ENCODE data around the gene ERN2. TPM values are rescaled to one million over a fixed set of nuclear protein-coding genes. Genes with fewer than 3 reads are reported as not detected.

The ERN2 gene
- total RNA-seq, 1 experiment from 2014 or later = 2.1 TPM

DNA sequence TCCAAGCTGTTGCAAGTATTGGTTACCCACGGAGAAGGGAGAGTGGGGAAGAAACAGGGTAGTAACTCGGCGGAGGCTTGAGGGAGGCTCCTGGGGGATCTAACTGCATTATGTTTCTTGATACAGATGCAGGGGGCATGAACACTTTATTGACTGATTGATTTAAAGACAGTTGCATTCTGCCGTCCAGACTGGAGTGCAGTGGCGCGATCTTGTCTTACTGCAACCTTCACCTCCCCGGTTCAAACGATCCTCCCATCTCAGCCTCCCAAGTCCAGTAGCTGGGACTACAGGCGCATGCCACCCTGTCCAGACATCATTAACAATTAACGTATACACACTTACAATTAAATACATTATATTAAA, 15.1 kb upstream of the ERN2 start:
- H3K36me3 Mint-ChIP-seq (ENCODE audit: insufficient read depth in 1 of 3, low read depth in 3 of 3) = peaks cover 0 to 2% (median 2%) of the 10 kb centered on the region in 3 experiments; a peak in 2 of 7 replicates
- H3K27ac ChIP-seq (ENCODE audit: insufficient read length, low read depth, low read length) = no peak overlapping the region
- no peak overlapping the region for H2BK12ac ChIP-seq (ENCODE audit: insufficient read length, low read depth, low read length)
- no peak overlapping the region for H3K4me3 Mint-ChIP-seq
- H4K8ac ChIP-seq (replicated peaks; ENCODE audit: insufficient read length, low read depth, low read length) = no peak overlapping the region
- WGBS (ENCODE audit: extremely low coverage, insufficient read length, low lambda C conversion rate) = no CpG with 5 or more reads among the region's 10 CpGs
- no peak overlapping the region for H3K4ac ChIP-seq (ENCODE audit: low read depth, low read length)
- H2BK120ac ChIP-seq (ENCODE audit: low read depth, low read length, poor library complexity, severe bottlenecking) = no peak overlapping the region
- H3K27me3 ChIP-seq (ENCODE audit: insufficient read depth, low read length) = no peaks in the 10 kb centered on the region
- peaks cover 11 to 17% of the 10 kb centered on the region in 2 experiments for H3K4me1 Mint-ChIP-seq
- H3K27ac Mint-ChIP-seq = 0 out of 7 replicates have a peak overlapping the region, but pooled peaks of 1 of the 3 experiments have one; percentile 26
- H2BK15ac ChIP-seq (ENCODE audit: low read depth, low read length) = no peak overlapping the region
- H3K23me2 ChIP-seq (ENCODE audit: insufficient read length, low read depth, low read length, poor library complexity, severe bottlenecking) = no peaks in the 10 kb centered on the region
- H4K5ac ChIP-seq (ENCODE audit: insufficient read length, low read depth, low read length) = no peak overlapping the region
- TF ChIP-seq, protein P1, sequence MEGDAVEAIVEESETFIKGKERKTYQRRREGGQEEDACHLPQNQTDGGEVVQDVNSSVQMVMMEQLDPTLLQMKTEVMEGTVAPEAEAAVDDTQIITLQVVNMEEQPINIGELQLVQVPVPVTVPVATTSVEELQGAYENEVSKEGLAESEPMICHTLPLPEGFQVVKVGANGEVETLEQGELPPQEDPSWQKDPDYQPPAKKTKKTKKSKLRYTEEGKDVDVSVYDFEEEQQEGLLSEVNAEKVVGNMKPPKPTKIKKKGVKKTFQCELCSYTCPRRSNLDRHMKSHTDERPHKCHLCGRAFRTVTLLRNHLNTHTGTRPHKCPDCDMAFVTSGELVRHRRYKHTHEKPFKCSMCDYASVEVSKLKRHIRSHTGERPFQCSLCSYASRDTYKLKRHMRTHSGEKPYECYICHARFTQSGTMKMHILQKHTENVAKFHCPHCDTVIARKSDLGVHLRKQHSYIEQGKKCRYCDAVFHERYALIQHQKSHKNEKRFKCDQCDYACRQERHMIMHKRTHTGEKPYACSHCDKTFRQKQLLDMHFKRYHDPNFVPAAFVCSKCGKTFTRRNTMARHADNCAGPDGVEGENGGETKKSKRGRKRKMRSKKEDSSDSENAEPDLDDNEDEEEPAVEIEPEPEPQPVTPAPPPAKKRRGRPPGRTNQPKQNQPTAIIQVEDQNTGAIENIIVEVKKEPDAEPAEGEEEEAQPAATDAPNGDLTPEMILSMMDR (conservative IDR thresholded peaks at IDR 0.05) = peak; percentile 7; the same call in 1 of the 3 replicates
- no peak overlapping the region for H2AK5ac ChIP-seq (ENCODE audit: insufficient read length, low read length)
- peaks cover 5% of the 10 kb centered on the region for H3K27me3 Mint-ChIP-seq (ENCODE audit: low read depth)
- no peak overlapping the region for H3K4me2 ChIP-seq (ENCODE audit: insufficient read depth, insufficient read length, low read length)
- peaks cover 3% of the 10 kb centered on the region in 2 experiments for H3K9me3 Mint-ChIP-seq
- no peak overlapping the region for H4K91ac ChIP-seq (ENCODE audit: insufficient read length, low read depth, low read length)
- no peaks in the 10 kb centered on the region; the same call in 1 of the 2 replicates for H3K4me1 ChIP-seq (ENCODE audit: insufficient read depth, low read length)
- H3K79me1 ChIP-seq (ENCODE audit: insufficient read depth, low read depth, low read length, poor library complexity, severe bottlenecking) = no peaks in the 10 kb centered on the region
- no peak overlapping the region for H3T11ph ChIP-seq (ENCODE audit: low read length)
- no peaks in the 10 kb centered on the region for H3K79me2 ChIP-seq (ENCODE audit: insufficient read depth, low read length)
- no peak overlapping the region for H2AFZ ChIP-seq (ENCODE audit: low read length)
- H3K9me3 ChIP-seq (ENCODE audit: control insufficient read depth, low read depth, low read length) = no peaks in the 10 kb centered on the region
- H3K23ac ChIP-seq (ENCODE audit: insufficient read length, low read depth, low read length) = no peak overlapping the region
- H2BK5ac ChIP-seq (ENCODE audit: insufficient read length, low read length) = no peak overlapping the region
- H2BK20ac ChIP-seq (ENCODE audit: low read depth, low read length, poor library complexity, severe bottlenecking) = no peak overlapping the region
- H3K14ac ChIP-seq (ENCODE audit: insufficient read depth, low read length) = no peak overlapping the region
- H3K56ac ChIP-seq (ENCODE audit: insufficient read length, low read depth, low read length) = no peak overlapping the region
- DNase-seq = no peak
- H3K18ac ChIP-seq (ENCODE audit: insufficient read length, low read depth, low read length) = no peak overlapping the region
- H4K20me1 ChIP-seq (ENCODE audit: control insufficient read depth, insufficient read depth, insufficient read length) = no peaks in the 10 kb centered on the region
- no peak overlapping the region for H3K9ac ChIP-seq (ENCODE audit: extremely low read depth, insufficient read length, low read length)
